NCI-H524 treated with DMSO at 0.1 percent for 48 hours (cell line): ENCODE data around the gene ARL6IP6.
"Not testable (repeated sequence)": the region's sequence is repeated elsewhere in the genome, so short reads cannot be mapped to it uniquely, and the experiment has no call there.

Experiments
- DNase-seq: peaks from one replicate; lab custom pipeline; 2025; lab: John Stamatoyannopoulos, UW

The ARL6IP6 gene

GRCh38 chr2:152722639-152723038 lies 4.2 kb downstream of the ARL6IP6 start:
- DNase-seq = not testable (repeated sequence)

- no peak for DNase-seq
Measured at GRCh38 chr2:152723918-152724317, 5.5 kb downstream of the ARL6IP6 start.

- no peak for DNase-seq
Measured at GRCh38 chr2:152729844-152730243, 11.4 kb downstream of the ARL6IP6 start.

GRCh38 chr2:152730591-152731333 lies 12.3 kb downstream of the ARL6IP6 start:
- DNase-seq = no peak

GRCh38 chr2:152737509-152737908 lies 19.1 kb downstream of the ARL6IP6 start:
- DNase-seq = not testable (repeated sequence)

GRCh38 chr2:152738438-152738837 lies 20.0 kb downstream of the ARL6IP6 start:
- no peak for DNase-seq

GRCh38 chr2:152739705-152740104 lies 21.3 kb downstream of the ARL6IP6 start:
- not testable (repeated sequence) for DNase-seq

- no peak for DNase-seq
Measured at GRCh38 chr2:152740743-152741328, 22.4 kb downstream of the ARL6IP6 start.

GRCh38 chr2:152743002-152743401 lies 24.6 kb downstream of the ARL6IP6 start:
- no peak for DNase-seq

GRCh38 chr2:152747751-152748150 lies 29.3 kb downstream of the ARL6IP6 start:
- DNase-seq = not testable (repeated sequence)

GRCh38 chr2:152755029-152755428 lies 36.6 kb downstream of the ARL6IP6 start:
- no peak for DNase-seq

GRCh38 chr2:152759290-152760072 lies 41.1 kb downstream of the ARL6IP6 start:
- DNase-seq = no peak

GRCh38 chr2:152761214-152761613 lies 42.8 kb downstream of the ARL6IP6 start:
- DNase-seq = no peak

GRCh38 chr2:152762202-152762601 lies 43.8 kb downstream of the ARL6IP6 start:
- DNase-seq = no peak

GRCh38 chr2:152763208-152763607 lies 44.8 kb downstream of the ARL6IP6 start:
- not testable (repeated sequence) for DNase-seq

- DNase-seq = no peak
Measured at GRCh38 chr2:152763651-152764050, 45.2 kb downstream of the ARL6IP6 start.

GRCh38 chr2:152766928-152767327 lies 48.5 kb downstream of the ARL6IP6 start:
- DNase-seq = no peak

- DNase-seq = no peak
Measured at GRCh38 chr2:152781175-152781574, 62.8 kb downstream of the ARL6IP6 start.

GRCh38 chr2:152782171-152782570 lies 63.8 kb downstream of the ARL6IP6 start:
- no peak for DNase-seq

GRCh38 chr2:152790883-152791282 lies 72.5 kb downstream of the ARL6IP6 start:
- DNase-seq = no peak

GRCh38 chr2:152791979-152792378 lies 73.6 kb downstream of the ARL6IP6 start:
- DNase-seq = no peak

GRCh38 chr2:152792974-152793373 lies 74.6 kb downstream of the ARL6IP6 start:
- no peak for DNase-seq

- no peak for DNase-seq
Measured at GRCh38 chr2:152796941-152797340, 78.5 kb downstream of the ARL6IP6 start.
